Activated naive CD4-positive, alpha-beta T cell treated with anti-CD3 and anti-CD28 coated beads for 36 hours (primary cell): ENCODE measurements around the gene PFKP. TPM values are rescaled to one million over a fixed set of nuclear protein-coding genes. Genes with fewer than 3 reads are reported as not detected.

Experiments
- CTCF ChIA-PET: fragments of 350-600 bp; sonication (Branson Sonifier 250); formaldehyde crosslinking; loops from one replicate; lab custom pipeline; 2021; ENCODE audit warnings: antibody characterized with exemption; lab: Charles Lee
- DNase-seq: peaks from one replicate; pipeline ENCODE4 v3.0.0-alpha.2; 2020
- H3K27ac Mint-ChIP-seq: one replicate; pipeline ENCODE4 v1.8.0; 2021; ENCODE audit warnings: mild to moderate bottlenecking, mixed read lengths
- H3K27me3 Mint-ChIP-seq: one replicate; pipeline ENCODE4 v1.8.0; 2021; ENCODE audit warnings: low read depth, mixed read lengths
- H3K36me3 Mint-ChIP-seq: one replicate; pipeline ENCODE4 v1.8.0; 2021; ENCODE audit warnings: low read depth, mixed read lengths
- H3K4me1 Mint-ChIP-seq: one replicate; pipeline ENCODE4 v1.8.0; 2021; ENCODE audit warnings: low read depth, mixed read lengths
- H3K4me3 Mint-ChIP-seq: one replicate; pipeline ENCODE4 v1.8.0; 2021; ENCODE audit warnings: mild to moderate bottlenecking, moderate library complexity, mixed read lengths
- H3K9me3 Mint-ChIP-seq: one replicate; pipeline ENCODE4 v1.8.0; 2021; ENCODE audit warnings: mixed read lengths
- intact Hi-C: fragments of 100-400 bp; cut with micrococcal nuclease; formaldehyde crosslinking; loops from one replicate; pipeline ENCODE4 v1.15.1; 2023
- total RNA-seq, 2 experiments: library from RNA; stranded (reverse); gene quantifications; one replicate each; pipeline ENCODE4 v1.2.3, GENCODE V29; 2021

Gene PFKP
- total RNA-seq, 2 experiments from 2014 or later = 96.2 to 99.7 TPM

DNA sequence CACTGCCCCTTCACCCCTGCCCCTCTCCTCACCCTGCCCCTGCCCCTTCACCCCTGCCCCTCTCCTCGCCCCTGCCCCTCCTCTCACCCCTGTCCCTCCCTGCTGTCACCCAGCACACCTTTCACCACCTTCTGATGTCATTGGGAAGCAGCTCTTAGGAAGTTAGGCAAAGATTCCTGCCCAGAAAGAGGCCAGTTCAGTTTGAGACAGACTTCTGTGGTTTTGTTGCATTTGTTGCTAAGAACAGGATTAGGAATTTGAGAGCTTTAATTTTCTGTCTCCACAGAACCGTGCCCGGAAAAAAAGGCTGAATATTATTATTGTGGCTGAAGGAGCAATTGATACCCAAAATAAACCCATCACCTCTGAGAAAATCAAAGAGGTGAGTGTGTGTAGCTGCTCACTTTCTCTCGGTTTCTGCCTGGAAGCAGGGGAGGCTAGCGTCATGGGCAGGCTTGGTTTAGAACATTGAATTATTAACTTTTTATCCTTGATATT is 39.6 kb downstream of the PFKP start:
- DNase-seq = no peak
- CTCF ChIA-PET = interaction anchor here (1.0 kb wide), 1 partner anchor 16 kb away, joined by 3 read pairs; no protein-coding TSS in a partner anchor
- Mint-ChIP-seq H3K27ac (no peak overlapping the region), H3K4me1 (no peaks in the 10 kb centered on the region), H3K36me3 (peaks cover 57% of the 10 kb centered on the region), H3K4me3 (no peak overlapping the region), H3K9me3 (no peaks in the 10 kb centered on the region), H3K27me3 (no peaks in the 10 kb centered on the region)
- intact Hi-C loops = no loop called here

DNA sequence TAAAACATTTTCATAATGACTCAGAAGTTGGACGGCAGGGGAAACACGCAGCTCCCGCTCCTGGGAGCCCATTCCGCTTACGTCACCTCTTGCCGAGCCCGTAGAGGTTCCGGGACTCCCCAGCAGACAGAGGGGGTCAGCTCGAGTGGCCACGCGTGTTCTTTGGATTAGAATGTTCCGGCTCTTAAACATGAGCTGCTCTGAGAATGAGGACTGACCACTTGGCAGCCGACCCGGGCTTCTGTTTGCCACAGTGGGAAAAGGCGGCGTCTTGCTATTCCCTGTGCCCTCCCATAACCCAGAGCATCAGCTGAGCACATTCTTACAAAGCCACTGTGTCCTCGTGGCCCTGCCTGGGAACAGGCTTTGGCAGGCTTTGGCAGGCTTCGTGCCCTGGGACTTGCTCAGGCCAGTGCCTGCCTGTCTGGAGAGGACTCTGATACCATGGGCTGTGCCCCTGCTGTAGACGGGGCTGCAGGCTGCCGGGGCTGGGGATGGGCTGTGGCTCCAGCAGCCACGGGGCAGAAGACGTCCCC is 40.1 kb downstream of the PFKP start:
- intact Hi-C loops = no loop called here
- Mint-ChIP-seq H3K4me3 (no peak overlapping the region), H3K27ac (no peak overlapping the region), H3K9me3 (no peaks in the 10 kb centered on the region), H3K36me3 (peaks cover 56% of the 10 kb centered on the region), H3K27me3 (no peaks in the 10 kb centered on the region), H3K4me1 (no peaks in the 10 kb centered on the region)
- CTCF ChIA-PET = interaction anchor here (1.0 kb wide), 1 partner anchor 16 kb away, joined by 3 read pairs; no protein-coding TSS in a partner anchor
- no peak for DNase-seq

DNA sequence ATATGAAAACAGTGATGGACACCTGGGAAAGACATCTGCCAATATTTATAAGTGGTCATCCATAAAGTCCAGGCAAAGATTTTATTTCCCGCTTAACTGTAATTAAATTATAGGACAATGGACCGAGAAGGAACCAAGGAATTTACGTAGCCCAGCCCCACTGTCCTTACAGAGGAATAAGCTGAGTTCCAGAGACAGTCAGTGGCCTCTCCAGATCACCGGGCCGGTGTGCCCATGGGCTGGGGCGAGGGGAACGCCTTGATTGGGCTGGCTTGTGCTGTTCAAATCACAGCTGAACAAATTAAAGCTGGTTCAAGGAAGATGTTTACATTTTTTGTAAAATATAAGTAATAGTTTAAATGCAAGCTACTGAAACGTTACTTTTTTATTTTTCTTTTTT is 40.7 kb downstream of the PFKP start:
- no peak overlapping the region for H3K27ac Mint-ChIP-seq
- H3K4me3 Mint-ChIP-seq = no peak overlapping the region
- no peak for DNase-seq
- CTCF ChIA-PET = no interaction called here
- no peaks in the 10 kb centered on the region for H3K9me3 Mint-ChIP-seq
- intact Hi-C loops = no loop called here
- no peaks in the 10 kb centered on the region for H3K4me1 Mint-ChIP-seq
- H3K27me3 Mint-ChIP-seq = no peaks in the 10 kb centered on the region
- H3K36me3 Mint-ChIP-seq = peaks cover 58% of the 10 kb centered on the region

DNA sequence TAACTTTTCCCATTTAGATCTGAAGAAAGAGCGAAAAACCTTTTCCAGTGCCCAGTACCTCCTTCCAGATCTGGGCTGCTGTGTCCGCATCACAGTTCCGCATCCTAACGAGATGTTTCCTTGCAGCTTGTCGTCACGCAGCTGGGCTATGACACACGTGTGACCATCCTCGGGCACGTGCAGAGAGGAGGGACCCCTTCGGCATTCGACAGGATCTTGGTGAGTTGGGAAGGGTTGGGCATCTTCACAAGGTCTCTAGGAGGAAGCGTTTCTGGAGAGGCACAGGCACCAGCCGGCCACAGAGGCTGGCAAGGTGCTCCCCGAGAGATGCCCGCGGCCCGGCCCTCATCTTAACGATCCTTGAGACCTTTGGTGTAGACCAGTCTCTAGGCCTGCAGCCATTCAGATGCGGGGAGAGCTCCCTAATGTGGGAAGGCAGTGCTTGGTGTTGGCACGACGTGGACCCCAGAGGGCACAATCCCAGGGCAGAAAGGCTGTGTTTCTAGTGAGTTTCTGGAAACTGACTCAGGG is 41.3 kb downstream of the PFKP start:
- Mint-ChIP-seq H3K4me1 (no peaks in the 10 kb centered on the region), H3K27me3 (no peaks in the 10 kb centered on the region), H3K9me3 (no peaks in the 10 kb centered on the region)

DNA sequence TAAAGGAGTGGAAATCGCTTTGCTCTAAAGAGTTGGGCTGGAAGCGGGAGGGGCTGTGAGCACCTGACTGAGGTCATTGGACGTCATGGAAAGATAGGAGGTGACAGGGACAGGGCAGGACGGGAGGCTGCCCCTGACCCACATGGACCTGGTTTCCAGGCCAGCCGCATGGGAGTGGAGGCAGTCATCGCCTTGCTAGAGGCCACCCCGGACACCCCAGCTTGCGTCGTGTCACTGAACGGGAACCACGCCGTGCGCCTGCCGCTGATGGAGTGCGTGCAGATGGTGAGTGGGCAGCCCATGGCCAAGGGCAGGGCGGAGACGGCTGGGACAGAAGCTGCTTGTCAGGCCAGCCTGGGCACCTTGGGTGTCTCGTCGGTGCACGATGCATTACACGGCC is 41.8 kb downstream of the PFKP start:
- H3K27ac Mint-ChIP-seq = no peak overlapping the region
- no peak overlapping the region for H3K4me3 Mint-ChIP-seq
- no peaks in the 10 kb centered on the region for H3K4me1 Mint-ChIP-seq
- no peak for DNase-seq
- CTCF ChIA-PET = no interaction called here
- no peaks in the 10 kb centered on the region for H3K9me3 Mint-ChIP-seq
- H3K27me3 Mint-ChIP-seq = no peaks in the 10 kb centered on the region
- peaks cover 56% of the 10 kb centered on the region for H3K36me3 Mint-ChIP-seq
- intact Hi-C loops = no loop called here

More for the DNA sequence above, 41.3 kb downstream of the PFKP start:
- H3K36me3 Mint-ChIP-seq = peaks cover 57% of the 10 kb centered on the region
- DNase-seq = no peak
- CTCF ChIA-PET = no interaction called here
- no peak overlapping the region for H3K27ac Mint-ChIP-seq
- intact Hi-C loops = no loop called here
- H3K4me3 Mint-ChIP-seq = no peak overlapping the region

DNA sequence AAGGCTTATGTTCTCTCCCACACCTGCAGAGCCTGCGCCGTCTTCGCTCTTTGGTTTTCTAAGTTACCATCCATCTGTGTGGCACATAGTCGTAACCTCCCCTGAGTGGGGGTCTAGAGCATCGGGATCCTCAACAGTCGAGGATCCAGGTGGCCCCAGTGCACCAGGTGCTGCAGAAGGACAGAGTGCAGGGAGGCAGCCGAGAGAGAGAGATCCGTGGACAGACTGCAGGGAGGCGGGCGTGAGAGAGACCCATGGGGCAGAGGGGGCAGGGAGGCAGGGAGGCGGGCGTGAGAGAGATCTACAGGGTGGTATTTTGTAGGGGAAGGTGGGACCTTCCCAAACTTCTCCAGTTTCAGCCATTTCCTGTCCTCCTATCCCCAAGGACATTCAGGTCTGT is 42.3 kb downstream of the PFKP start:
- peaks cover 56% of the 10 kb centered on the region for H3K36me3 Mint-ChIP-seq
- CTCF ChIA-PET = no interaction called here
- H3K9me3 Mint-ChIP-seq = no peaks in the 10 kb centered on the region
- intact Hi-C loops = no loop called here
- H3K27me3 Mint-ChIP-seq = no peaks in the 10 kb centered on the region
- DNase-seq = no peak
- no peaks in the 10 kb centered on the region for H3K4me1 Mint-ChIP-seq
- no peak overlapping the region for H3K27ac Mint-ChIP-seq
- H3K4me3 Mint-ChIP-seq = no peak overlapping the region

DNA sequence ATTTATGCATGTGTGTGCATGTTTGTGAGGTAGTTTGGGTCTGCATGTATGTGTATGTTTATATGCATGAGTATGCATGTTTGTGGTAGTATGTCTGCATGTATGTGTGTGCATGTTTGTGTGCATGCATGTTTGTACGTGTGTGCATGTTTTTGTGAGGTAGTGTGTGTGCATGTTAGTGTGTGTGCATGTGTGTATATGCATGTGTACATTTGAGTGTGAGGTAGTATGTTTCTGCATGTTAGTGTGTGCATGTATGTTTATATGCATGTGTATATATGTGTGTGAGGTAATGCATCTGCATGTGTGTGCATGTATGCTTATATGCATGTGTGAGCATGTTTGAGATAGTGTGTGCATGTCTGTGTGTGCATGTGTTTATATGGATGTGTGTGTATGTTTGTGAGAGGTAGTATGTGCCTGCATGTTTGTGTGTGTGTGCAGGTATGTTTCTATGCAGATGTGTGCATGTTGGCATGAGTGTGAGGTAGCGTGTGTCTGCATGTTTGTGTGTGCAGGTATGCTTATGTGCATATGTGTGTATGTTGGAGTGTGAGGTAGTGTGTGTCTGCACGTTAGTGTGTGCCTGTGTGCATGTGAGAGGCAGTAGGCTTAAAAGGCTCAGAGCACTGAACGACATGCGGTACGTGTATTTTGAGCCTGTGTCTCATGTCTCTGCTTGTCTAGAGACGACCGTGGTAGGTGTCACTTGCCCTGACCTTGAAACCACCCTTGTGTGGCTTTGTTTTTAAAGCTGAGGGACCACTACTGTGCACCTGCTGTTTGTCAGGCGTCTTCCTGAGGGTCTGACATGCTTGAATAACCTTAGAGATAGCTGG is 43.7 kb downstream of the PFKP start:
- intact Hi-C loops = no loop called here
- CTCF ChIA-PET = no interaction called here
- Mint-ChIP-seq H3K9me3 (no peaks in the 10 kb centered on the region), H3K4me3 (no peak overlapping the region), H3K36me3 (peaks cover 61% of the 10 kb centered on the region), H3K4me1 (no peaks in the 10 kb centered on the region), H3K27ac (no peak overlapping the region), H3K27me3 (no peaks in the 10 kb centered on the region)
- DNase-seq = no peak

DNA sequence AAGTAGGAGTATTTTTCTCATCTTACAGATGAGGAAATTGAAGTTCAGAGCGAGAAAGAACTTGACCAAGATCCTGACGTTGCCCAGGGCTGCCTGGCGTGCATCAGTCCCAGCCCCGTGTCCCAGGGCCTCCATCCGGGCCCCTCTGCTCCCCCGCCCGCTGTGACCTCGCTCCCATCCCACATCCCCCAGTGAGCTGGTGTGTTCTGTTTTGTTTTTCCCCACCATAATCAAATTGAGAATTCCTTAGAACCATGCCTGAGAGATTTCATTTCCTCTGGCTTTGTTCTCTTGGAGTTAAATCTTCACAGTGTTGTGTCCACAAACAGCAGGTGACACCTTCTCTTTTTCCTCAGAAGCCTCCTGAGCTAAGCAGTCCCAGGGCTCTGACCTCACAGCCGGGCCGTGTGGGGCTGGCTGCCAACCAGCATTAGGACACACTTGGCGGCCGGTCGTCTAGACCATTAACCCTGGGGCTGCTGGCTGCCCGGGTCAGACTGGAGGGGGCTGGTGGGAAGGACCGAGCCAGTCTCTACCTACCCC is 44.3 kb downstream of the PFKP start:
- H3K4me1 Mint-ChIP-seq = no peaks in the 10 kb centered on the region
- H3K27me3 Mint-ChIP-seq = no peaks in the 10 kb centered on the region
- no peak overlapping the region for H3K27ac Mint-ChIP-seq
- CTCF ChIA-PET = no interaction called here
- H3K36me3 Mint-ChIP-seq = peaks cover 68% of the 10 kb centered on the region
- H3K9me3 Mint-ChIP-seq = no peaks in the 10 kb centered on the region
- intact Hi-C loops = no loop called here
- no peak for DNase-seq
- no peak overlapping the region for H3K4me3 Mint-ChIP-seq

DNA sequence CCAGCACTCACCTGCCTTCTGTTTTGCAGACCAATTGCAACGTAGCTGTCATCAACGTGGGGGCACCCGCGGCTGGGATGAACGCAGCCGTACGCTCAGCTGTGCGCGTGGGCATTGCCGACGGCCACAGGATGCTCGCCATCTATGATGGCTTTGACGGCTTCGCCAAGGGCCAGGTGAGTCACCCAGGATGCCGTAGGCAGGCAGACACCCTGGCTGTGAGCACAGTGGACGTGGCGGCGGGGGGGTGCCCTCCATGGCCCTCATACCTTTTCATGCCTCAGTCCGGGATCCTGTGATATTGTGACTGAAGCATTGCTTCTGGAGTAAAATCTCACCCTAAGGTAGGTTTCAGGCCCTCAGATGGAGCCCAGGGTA is 46.0 kb downstream of the PFKP start:
- intact Hi-C loops = no loop called here
- no peak overlapping the region for H3K27ac Mint-ChIP-seq
- no peaks in the 10 kb centered on the region for H3K4me1 Mint-ChIP-seq
- H3K27me3 Mint-ChIP-seq = no peaks in the 10 kb centered on the region
- DNase-seq = no peak
- no peaks in the 10 kb centered on the region for H3K9me3 Mint-ChIP-seq
- CTCF ChIA-PET = no interaction called here
- H3K36me3 Mint-ChIP-seq = peaks cover 77% of the 10 kb centered on the region
- no peak overlapping the region for H3K4me3 Mint-ChIP-seq

DNA sequence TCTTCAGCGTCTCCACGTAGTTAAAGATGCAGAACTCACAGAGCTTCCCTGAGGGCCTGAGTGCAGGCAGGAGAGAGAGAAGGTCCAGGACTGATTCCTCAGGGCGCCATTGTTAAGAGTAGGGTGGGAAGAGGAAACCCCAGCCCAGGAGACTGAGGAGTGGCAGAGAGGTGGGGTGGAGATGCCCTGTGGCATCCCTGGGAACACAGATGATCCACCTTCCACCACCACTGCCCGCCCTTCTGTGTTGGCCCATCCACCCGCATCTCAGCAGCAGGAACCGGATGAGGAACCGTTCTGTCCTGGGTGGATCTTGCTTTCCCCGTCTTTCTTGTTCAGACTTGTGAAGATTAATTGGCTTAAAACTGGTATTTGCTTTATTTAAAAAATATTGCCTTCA is 48.3 kb downstream of the PFKP start:
- H3K36me3 Mint-ChIP-seq = peaks cover 70% of the 10 kb centered on the region
- DNase-seq = no peak
- CTCF ChIA-PET = no interaction called here
- H3K27ac Mint-ChIP-seq = no peak overlapping the region
- no peak overlapping the region for H3K4me3 Mint-ChIP-seq
- H3K4me1 Mint-ChIP-seq = no peaks in the 10 kb centered on the region
- no peaks in the 10 kb centered on the region for H3K27me3 Mint-ChIP-seq
- intact Hi-C loops = no loop called here
- H3K9me3 Mint-ChIP-seq = no peaks in the 10 kb centered on the region

DNA sequence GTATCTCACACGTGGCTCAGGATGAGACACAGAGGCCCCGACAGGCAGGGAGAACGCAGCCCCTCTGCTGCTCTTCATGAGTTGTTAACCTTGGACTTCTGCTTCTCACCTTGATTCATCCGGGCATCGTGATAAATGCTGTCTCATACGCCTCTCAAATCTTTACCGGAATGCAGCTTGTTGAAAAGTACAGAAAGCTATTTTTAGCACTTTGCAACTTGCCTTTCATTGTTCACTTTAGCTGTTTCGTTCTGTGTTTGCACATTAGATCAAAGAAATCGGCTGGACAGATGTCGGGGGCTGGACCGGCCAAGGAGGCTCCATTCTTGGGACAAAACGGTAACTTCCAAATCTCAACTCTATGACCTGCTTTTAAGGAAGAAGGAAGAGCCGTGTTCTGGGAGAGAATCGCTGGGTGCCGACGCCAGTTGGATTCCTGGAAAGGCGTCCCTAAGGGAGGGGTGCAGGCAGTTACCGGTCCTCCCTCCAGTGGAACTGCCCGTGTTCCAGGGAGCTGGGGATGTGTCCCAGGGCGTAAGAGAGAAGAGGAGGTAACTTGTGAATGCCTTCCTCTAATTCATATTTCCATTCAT is 49.3 kb downstream of the PFKP start:
- Mint-ChIP-seq H3K9me3 (no peaks in the 10 kb centered on the region), H3K4me3 (no peak overlapping the region), H3K4me1 (no peaks in the 10 kb centered on the region), H3K27ac (no peak overlapping the region), H3K27me3 (no peaks in the 10 kb centered on the region), H3K36me3 (peaks cover 67% of the 10 kb centered on the region)
- CTCF ChIA-PET = no interaction called here
- intact Hi-C loops = no loop called here
- DNase-seq = no peak

DNA sequence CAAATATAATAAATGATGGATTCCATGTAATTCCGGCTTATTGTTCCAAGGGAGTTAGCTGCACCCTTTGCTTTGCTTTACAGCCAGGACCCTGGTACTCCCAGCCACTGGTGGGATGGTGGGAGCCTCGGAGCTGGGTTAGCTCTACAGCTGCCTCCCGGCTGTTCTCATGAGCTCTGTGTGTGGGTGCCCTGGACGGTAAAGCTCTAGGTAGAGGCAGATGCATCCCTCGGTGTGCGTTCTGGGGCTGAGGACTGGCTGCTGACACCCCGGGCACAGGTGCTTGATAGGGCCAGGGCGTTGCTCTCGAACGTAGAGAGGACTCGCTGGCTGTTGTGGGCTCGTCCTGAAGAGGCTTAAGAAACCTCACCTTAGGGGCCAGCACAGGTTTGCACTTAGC is 50.1 kb downstream of the PFKP start:
- intact Hi-C loops = no loop called here
- Mint-ChIP-seq H3K4me1 (no peaks in the 10 kb centered on the region), H3K27me3 (no peaks in the 10 kb centered on the region), H3K27ac (no peak overlapping the region), H3K4me3 (no peak overlapping the region), H3K36me3 (peaks cover 68% of the 10 kb centered on the region), H3K9me3 (no peaks in the 10 kb centered on the region)
- no peak for DNase-seq
- CTCF ChIA-PET = interaction anchor here (0.7 kb wide), 1 partner anchor 22 kb away, joined by 3 read pairs; no protein-coding TSS in a partner anchor
